Measurements from ENCODE around the gene STUM.
"Not testable (repeated sequence)": the region's sequence is repeated elsewhere in the genome, so short reads cannot be mapped to it uniquely, and the experiment has no call there.

STUM gene

GRCh38 chr1:226586116-226586515 is 37.6 kb downstream of the STUM start:
- no peak for DNase-seq

GRCh38 chr1:226586650-226587422 is 38.3 kb downstream of the STUM start:
- DNase-seq = no peak

- DNase-seq = no peak
These were observed 39.9 kb downstream of the STUM start for GRCh38 chr1:226588484-226588883.

- no peak for DNase-seq
These were observed 40.6 kb downstream of the STUM start for GRCh38 chr1:226589008-226589733.

GRCh38 chr1:226590614-226591013 is 42.0 kb downstream of the STUM start:
- DNase-seq = no peak

GRCh38 chr1:226593541-226593940 is 45.0 kb downstream of the STUM start:
- DNase-seq = no peak

GRCh38 chr1:226596531-226597165 is 48.1 kb downstream of the STUM start:
- DNase-seq = no peak

GRCh38 chr1:226597616-226598454 is 49.3 kb downstream of the STUM start:
- DNase-seq = no peak

GRCh38 chr1:226598455-226598849 is 49.9 kb downstream of the STUM start:
- no peak for DNase-seq

GRCh38 chr1:226598955-226599354 is 50.4 kb downstream of the STUM start:
- not testable (repeated sequence) for DNase-seq

- no peak for DNase-seq
These were observed 51.2 kb downstream of the STUM start for GRCh38 chr1:226599636-226600238.

- no peak for DNase-seq
These were observed 51.7 kb downstream of the STUM start for GRCh38 chr1:226600254-226600653.

GRCh38 chr1:226601456-226601855 is 52.9 kb downstream of the STUM start:
- no peak for DNase-seq

- no peak for DNase-seq
These were observed 53.8 kb downstream of the STUM start for GRCh38 chr1:226602186-226603021.

- no peak for DNase-seq
These were observed 54.7 kb downstream of the STUM start for GRCh38 chr1:226603022-226603857.

- DNase-seq = no peak
These were observed 55.4 kb downstream of the STUM start for GRCh38 chr1:226603858-226604559.

GRCh38 chr1:226604560-226605317 is 56.2 kb downstream of the STUM start:
- no peak for DNase-seq

- no peak for DNase-seq
These were observed 56.9 kb downstream of the STUM start for GRCh38 chr1:226605318-226605950.
